ENCODE results near the gene RYR1.

- TF ChIP-seq CTCF (IDR thresholded peaks at IDR 0.05) (no peak), POLR2A (IDR thresholded peaks at IDR 0.05) (no peak)
Measured at GRCh38 chr19:38482496-38482895, 49.0 kb downstream of the RYR1 start.

Data from lower leg skin (tissue), 3 donors.